Loucy (cell line): ENCODE data around the gene CDC42BPA.

Experiments used
- EZH2phosphoT487 ChIP-seq: fragments of 200-600 bp; IDR thresholded peaks from 2 replicates; pipeline ENCODE4 v1.6.1; 2018; ENCODE audit warnings: antibody characterized with exemption, mild to moderate bottlenecking, moderate library complexity, borderline replicate concordance
- TF ChIP-seq, protein P1 (sequence below): fragments of 200-600 bp; sonication (generic); conservative IDR thresholded peaks from 2 replicates; pipeline ENCODE4 v1.5.1; 2014; ENCODE audit warnings: mild to moderate bottlenecking, antibody characterized with exemption, low read length

DNA sequence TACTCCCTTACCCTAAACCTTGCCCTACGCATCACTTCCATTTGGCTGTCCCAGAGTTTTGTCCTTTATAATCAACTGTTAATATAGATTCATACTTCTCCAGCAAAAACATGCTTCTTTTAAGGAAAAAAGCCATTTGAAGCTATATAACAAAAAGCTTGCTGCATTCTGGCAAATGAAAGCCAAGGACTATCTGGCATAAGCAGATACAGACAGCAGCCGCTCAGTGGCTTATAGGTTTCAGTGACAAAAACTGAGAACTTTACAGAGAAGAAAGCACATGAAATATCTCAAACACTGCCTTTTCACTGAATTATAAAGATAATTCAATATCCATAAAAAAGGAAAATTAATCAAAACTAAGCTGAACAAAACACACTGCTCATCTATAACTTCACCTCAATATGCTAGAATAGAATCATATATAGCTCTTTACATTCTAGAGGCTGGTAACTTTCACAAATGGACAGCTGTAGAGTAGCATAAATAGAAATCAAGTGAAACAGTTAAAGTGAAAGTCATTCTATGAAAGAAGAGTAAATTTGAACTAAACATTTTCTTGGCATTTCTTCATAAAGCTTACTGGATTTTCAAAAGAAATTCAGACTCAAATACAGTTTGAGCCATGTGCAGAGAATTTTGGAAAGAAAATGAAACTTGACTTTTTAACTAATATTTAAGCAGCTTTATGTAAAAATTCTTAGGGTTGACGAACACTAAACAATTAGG is 19.6 kb downstream of the CDC42BPA start:
- TF ChIP-seq, protein P1, sequence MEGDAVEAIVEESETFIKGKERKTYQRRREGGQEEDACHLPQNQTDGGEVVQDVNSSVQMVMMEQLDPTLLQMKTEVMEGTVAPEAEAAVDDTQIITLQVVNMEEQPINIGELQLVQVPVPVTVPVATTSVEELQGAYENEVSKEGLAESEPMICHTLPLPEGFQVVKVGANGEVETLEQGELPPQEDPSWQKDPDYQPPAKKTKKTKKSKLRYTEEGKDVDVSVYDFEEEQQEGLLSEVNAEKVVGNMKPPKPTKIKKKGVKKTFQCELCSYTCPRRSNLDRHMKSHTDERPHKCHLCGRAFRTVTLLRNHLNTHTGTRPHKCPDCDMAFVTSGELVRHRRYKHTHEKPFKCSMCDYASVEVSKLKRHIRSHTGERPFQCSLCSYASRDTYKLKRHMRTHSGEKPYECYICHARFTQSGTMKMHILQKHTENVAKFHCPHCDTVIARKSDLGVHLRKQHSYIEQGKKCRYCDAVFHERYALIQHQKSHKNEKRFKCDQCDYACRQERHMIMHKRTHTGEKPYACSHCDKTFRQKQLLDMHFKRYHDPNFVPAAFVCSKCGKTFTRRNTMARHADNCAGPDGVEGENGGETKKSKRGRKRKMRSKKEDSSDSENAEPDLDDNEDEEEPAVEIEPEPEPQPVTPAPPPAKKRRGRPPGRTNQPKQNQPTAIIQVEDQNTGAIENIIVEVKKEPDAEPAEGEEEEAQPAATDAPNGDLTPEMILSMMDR = no peak
- no peak for TF ChIP-seq EZH2phosphoT487
